ENCODE results near the gene DSCAML1. TPM values are rescaled to one million over a fixed set of nuclear protein-coding genes. Genes with fewer than 3 reads are reported as not detected.

Gene DSCAML1
- total RNA-seq, 4 donors from 2014 or later = 0.29 to 29.1 (median 3.4) TPM

DNA sequence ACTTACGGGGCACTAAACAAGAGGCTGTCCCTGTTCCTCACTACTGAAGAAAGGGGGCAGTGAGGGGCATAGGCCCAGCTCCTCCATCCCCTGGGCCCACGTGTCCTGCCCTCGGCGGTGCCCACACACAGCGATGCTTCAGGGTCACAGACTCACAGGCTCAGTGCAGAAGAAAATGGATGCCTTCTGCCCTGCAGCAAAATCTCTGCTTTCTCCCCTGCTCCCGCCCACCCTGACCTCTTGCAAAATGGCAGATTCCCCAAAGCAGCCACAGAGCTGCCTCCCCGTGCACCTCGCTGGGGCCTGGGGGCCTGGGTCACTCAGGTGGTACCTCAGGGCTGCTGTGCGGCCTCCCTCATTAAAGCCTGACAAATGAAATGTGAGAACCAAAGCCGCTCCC lies 204.0 kb downstream of the DSCAML1 start:
- no peaks in the 10 kb centered on the region for H3K9me3 ChIP-seq
- no peaks in the 10 kb centered on the region for H3K4me1 ChIP-seq
- H3K36me3 ChIP-seq = no peaks in the 10 kb centered on the region
- intact Hi-C loops (cut with DNase I; ENCODE audit: low total_unique reads) = no loop called here
- H3K27ac ChIP-seq = no peak overlapping the region
- TF ChIP-seq POLR2A (IDR thresholded peaks at IDR 0.05) = no peak
- TF ChIP-seq, protein P1, sequence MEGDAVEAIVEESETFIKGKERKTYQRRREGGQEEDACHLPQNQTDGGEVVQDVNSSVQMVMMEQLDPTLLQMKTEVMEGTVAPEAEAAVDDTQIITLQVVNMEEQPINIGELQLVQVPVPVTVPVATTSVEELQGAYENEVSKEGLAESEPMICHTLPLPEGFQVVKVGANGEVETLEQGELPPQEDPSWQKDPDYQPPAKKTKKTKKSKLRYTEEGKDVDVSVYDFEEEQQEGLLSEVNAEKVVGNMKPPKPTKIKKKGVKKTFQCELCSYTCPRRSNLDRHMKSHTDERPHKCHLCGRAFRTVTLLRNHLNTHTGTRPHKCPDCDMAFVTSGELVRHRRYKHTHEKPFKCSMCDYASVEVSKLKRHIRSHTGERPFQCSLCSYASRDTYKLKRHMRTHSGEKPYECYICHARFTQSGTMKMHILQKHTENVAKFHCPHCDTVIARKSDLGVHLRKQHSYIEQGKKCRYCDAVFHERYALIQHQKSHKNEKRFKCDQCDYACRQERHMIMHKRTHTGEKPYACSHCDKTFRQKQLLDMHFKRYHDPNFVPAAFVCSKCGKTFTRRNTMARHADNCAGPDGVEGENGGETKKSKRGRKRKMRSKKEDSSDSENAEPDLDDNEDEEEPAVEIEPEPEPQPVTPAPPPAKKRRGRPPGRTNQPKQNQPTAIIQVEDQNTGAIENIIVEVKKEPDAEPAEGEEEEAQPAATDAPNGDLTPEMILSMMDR (IDR thresholded peaks at IDR 0.05) = no peak
- no peak for DNase-seq
- H3K4me3 ChIP-seq = no peak overlapping the region
- H3K27me3 ChIP-seq = no peaks in the 10 kb centered on the region

DNA sequence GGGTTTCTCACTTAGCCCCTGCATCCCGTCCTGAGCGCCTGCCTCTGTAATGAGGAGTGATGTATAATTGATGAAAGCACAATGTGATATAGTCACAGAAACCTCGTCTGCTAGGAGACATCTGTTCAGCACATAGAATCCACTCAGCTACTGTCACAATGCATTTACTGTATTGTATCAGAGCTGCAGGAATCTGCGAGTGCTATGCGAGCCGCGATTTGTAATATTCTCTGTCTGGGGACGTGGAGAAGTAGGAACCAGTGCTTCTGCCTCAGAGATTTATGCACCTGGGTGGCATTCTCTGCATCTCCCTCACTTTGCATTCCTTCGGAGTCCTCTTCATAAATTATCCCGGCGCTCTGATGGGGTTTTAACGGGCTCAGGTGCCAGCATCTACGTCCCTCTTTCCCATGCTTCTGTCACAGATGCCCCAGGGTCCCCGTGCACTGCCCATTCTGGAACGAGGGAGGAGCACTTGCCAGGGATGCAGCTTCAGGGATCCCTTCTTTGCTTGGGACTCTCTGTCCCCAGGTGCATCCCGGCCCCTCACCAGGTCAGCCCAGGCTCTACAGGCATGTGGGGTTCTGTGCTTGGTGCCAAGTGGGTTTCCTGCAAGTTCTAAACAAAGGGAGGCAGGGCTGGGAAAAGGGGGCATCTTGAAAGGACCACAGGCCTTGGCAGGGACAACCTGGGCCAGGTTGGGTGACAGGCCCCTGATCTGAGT lies 205.5 kb downstream of the DSCAML1 start:
- Histone ChIP-seq H3K4me3 (no peak overlapping the region), H3K27me3 (no peaks in the 10 kb centered on the region), H3K4me1 (no peaks in the 10 kb centered on the region), H3K27ac (no peak overlapping the region), H3K9me3 (no peaks in the 10 kb centered on the region), H3K36me3 (no peaks in the 10 kb centered on the region)
- DNase-seq = peak in 1 of 2 donors; percentile 8
- no peak for TF ChIP-seq POLR2A (IDR thresholded peaks at IDR 0.05)
- TF ChIP-seq, protein P1 (IDR thresholded peaks at IDR 0.05) = no peak
- intact Hi-C loops (cut with DNase I; ENCODE audit: low total_unique reads) = no loop called here

DNA sequence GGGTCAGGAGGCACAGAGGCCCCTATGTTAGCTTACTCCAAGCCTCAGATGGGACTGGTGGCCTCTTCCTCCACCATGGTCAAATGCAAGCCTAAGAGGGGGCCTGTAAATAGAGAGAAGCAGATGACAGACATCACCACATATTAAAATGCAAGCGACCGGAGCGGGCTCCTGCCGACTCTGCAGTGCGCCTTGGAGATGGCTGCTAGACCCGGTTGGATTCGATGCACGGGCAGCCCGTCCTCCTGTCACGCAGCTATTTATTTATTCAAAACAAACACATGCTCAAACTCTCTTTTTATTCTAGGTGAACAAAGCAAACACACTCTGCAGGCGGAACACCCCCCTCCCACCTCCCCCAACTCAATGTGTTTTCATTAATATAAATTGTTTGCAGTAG lies 208.0 kb downstream of the DSCAML1 start:
- intact Hi-C loops (cut with DNase I; ENCODE audit: low total_unique reads) = no loop called here
- DNase-seq = no peak
- TF ChIP-seq POLR2A (IDR thresholded peaks at IDR 0.05) = no peak
- TF ChIP-seq, protein P1 (IDR thresholded peaks at IDR 0.05) = no peak
- H3K4me1 ChIP-seq = no peaks in the 10 kb centered on the region
- no peak overlapping the region for H3K4me3 ChIP-seq
- no peak overlapping the region for H3K27ac ChIP-seq
- no peaks in the 10 kb centered on the region for H3K36me3 ChIP-seq
- no peaks in the 10 kb centered on the region for H3K9me3 ChIP-seq
- no peaks in the 10 kb centered on the region for H3K27me3 ChIP-seq

DNA sequence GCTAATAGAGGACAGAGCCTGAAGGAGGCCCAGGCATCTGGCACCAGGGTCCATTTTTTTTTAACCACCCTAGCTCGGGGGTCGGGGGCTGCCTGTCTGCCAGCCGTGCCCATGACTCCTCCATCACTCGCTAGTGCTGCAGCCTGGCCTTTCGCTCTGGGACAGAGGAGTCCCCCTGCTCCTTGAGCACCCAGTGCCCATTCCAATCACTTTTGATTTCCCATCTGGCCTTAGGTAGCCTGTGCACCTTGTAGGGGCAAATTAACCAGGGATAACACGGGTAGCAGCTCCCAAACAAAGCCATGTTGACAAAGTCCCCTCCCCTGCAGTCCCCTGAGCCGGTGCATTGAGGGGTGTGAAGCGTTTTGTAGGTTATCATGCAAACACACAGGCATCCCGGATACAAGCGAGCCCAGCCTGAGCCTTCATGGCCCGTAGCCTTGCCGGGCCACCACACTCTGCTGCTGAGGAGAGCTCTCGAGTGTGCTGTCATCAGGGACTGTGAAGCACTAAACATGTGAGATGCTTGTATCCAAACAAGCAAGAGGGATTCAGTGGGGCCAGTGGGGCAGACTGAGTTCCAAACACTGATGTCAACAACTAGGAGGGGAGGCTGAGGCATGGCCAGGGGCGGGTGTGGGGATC lies 208.7 kb downstream of the DSCAML1 start:
- Histone ChIP-seq H3K27ac (no peak overlapping the region), H3K27me3 (no peaks in the 10 kb centered on the region), H3K36me3 (no peaks in the 10 kb centered on the region), H3K4me3 (no peak overlapping the region), H3K9me3 (no peaks in the 10 kb centered on the region), H3K4me1 (no peaks in the 10 kb centered on the region)
- DNase-seq = no peak
- TF ChIP-seq, protein P1 (IDR thresholded peaks at IDR 0.05) = no peak
- no peak for TF ChIP-seq POLR2A (IDR thresholded peaks at IDR 0.05)
- intact Hi-C loops (cut with DNase I; ENCODE audit: low total_unique reads) = no loop called here

DNA sequence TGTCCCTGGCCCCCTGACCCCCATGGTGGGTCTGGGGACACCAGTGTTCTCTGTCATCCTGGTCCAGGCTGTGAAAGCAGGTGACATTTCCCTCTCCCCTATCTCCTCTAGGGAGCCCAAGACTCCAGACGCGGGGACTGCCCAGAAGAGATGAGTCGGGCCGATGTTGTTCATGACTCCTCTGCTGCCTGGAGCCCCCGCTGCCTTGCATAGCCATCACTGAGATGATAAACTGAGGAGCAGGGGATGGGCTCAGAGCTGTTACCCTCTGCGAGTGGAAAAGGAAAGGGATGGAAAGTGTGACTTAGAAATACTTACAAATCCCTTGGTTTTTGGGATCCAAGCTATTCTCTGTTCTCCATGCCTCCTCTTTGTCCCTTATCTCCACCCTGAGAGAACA lies 209.6 kb downstream of the DSCAML1 start:
- H3K27me3 ChIP-seq = no peaks in the 10 kb centered on the region
- no peak overlapping the region for H3K4me3 ChIP-seq
- no peak for DNase-seq
- TF ChIP-seq, protein P1 (IDR thresholded peaks at IDR 0.05) = no peak
- no peak for TF ChIP-seq POLR2A (IDR thresholded peaks at IDR 0.05)
- intact Hi-C loops (cut with DNase I; ENCODE audit: low total_unique reads) = no loop called here
- H3K27ac ChIP-seq = no peak overlapping the region
- H3K9me3 ChIP-seq = no peaks in the 10 kb centered on the region
- H3K36me3 ChIP-seq = no peaks in the 10 kb centered on the region
- no peaks in the 10 kb centered on the region for H3K4me1 ChIP-seq

Data from uterus (tissue), 4 donors.